ACC112 (cell line): ENCODE results near the gene PSMD13.

Source experiments
- H2AFZ ChIP-seq: fragments of 200-600 bp; sonication (generic); one replicate; pipeline ENCODE4 v1.6.0; 2017; ENCODE audit warnings: antibody characterized with exemption, low read length; ENCODE audit not compliant: unreplicated experiment
- H3K27ac ChIP-seq: fragments of 200-600 bp; sonication (generic); 2 replicates; pipeline ENCODE4 v1.5.1; 2014; ENCODE audit warnings: low read depth, mild to moderate bottlenecking, antibody characterized with exemption, low read length, moderate library complexity
- H3K27me3 ChIP-seq: fragments of 200-600 bp; sonication (generic); 2 replicates; pipeline ENCODE4 v1.6.1; 2014; ENCODE audit warnings: mild to moderate bottlenecking, antibody characterized with exemption, low read length, moderate library complexity, mixed read lengths; ENCODE audit not compliant: insufficient read depth
- H3K36me3 ChIP-seq: fragments of 200-600 bp; sonication (generic); 2 replicates; pipeline ENCODE4 v1.6.1; 2016; ENCODE audit warnings: mild to moderate bottlenecking, antibody characterized with exemption, low read length, moderate library complexity, mixed read lengths; ENCODE audit not compliant: insufficient read depth
- H3K4me1 ChIP-seq: fragments of 200-600 bp; sonication (generic); one replicate; pipeline ENCODE4 v1.6.1; 2016; ENCODE audit warnings: low read length, mixed read lengths; ENCODE audit not compliant: insufficient read depth, unreplicated experiment, control insufficient read depth
- H3K4me3 ChIP-seq: fragments of 200-600 bp; sonication (generic); 2 replicates; pipeline ENCODE4 v1.5.1; 2014; ENCODE audit warnings: mild to moderate bottlenecking, low read depth, low read length
- H3K79me2 ChIP-seq: fragments of 200-600 bp; sonication (generic); one replicate; pipeline ENCODE4 v1.6.0; 2016; ENCODE audit warnings: low read length; ENCODE audit not compliant: control insufficient read depth, unreplicated experiment, insufficient read depth

PSMD13 gene

DNA sequence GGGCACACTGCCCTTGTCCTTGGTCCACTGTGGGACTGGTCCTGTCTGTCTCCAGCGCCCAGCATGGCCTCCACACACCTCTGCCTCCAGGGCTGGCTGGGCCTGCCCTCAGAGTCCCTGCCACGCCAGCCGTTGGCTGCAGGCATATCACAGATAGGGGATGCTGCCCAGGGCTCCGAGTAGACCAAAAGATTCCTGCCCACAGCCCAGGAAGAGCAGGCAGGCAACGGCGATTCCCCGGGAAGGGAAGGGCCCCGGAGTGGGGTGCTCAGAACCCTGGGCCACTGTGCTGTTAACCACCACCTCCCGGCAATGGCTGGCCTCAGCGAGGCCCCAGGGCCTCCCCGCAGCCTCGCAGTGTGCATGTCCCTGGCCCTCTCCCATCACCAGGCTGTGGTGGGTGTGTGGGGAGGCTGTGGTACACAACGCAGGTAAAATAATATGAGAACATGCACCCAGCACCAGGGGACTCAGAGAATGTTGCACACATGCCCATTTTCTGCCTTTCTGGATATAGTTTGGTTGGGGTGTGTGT, 60.3 kb downstream of the PSMD13 start:
- Histone ChIP-seq H3K27ac (no peak overlapping the region), H3K4me1 (no peaks in the 10 kb centered on the region), H3K27me3 (peaks cover 3% of the 10 kb centered on the region; the same call in 1 of the 2 replicates), H3K36me3 (no peaks in the 10 kb centered on the region), H3K4me3 (no peak overlapping the region), H3K79me2 (no peaks in the 10 kb centered on the region), H2AFZ (no peak overlapping the region)

DNA sequence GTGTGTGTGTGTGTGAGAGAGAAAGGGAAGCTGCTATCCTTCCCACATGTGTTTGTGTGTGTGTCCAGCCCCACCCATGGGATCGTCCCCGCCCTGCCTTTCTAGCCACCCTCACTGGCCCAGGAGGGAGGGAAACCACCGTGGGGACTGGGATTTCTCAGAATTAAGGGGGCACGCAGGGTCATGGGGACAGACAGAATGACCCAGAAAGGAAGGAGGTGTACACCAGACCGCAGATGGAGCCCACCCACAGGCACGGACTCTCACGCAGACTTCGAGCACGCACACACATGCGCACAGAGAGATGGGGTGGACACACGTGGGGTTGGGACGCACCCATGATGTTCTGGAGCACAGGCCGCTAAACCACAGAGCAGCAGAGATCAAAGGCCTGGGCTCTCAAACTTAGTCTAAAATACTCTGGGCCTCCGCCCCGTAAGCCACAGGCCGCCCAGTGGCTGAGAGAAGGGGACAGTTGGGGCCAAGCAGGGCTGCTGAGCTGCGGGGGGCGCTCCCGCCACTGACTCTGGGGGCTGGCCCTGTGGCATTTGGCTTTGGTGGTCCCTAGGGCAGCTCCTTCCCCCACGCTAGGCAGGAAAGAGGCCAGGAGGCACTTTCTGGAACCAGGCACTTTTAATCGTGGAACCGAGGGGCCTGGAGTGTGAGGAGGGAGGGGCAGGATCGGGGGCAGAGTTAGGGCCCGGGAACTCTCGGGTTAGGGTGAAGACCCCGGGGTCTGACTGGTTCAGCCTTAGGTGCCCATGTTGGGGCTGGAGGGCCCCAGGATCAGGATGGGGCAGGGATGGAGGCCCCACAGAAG, 61.0 kb downstream of the PSMD13 start:
- no peak overlapping the region for H2AFZ ChIP-seq
- no peaks in the 10 kb centered on the region for H3K79me2 ChIP-seq
- peaks cover 3% of the 10 kb centered on the region; the same call in 1 of the 2 replicates for H3K27me3 ChIP-seq
- no peak overlapping the region for H3K27ac ChIP-seq
- no peaks in the 10 kb centered on the region for H3K36me3 ChIP-seq
- no peaks in the 10 kb centered on the region for H3K4me1 ChIP-seq
- no peak overlapping the region for H3K4me3 ChIP-seq

DNA sequence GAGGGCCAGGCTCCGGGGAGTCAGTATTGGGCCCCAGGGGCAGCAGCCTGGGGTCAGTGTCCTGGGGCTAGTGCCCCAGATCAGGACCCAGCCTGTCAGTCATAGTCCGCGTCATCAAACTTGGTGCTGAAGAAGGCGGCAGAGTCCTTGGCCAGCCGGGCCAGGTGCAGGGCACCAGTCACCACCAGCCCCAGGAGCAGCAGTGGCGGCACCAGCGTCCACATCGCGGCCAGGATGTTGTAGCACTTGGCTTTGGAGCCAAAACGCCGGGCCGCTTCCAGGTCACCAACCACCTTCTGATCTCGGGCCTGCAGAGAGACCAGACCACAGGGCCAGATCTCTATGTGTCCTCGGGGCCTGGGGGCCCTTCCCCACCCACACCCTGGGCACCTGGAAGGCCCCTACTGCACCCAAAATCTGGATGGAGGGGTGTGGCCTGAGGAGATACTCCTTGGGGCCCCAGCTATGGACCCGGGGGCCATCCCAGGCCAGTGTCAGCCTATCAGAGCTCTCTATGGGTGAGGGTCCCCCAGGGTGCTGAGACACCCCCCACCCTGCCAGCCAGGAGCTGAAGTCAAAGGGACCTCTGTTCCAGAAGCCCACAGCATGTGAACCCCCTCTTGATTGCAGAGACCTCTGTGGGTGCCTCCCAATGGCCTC, 61.8 kb downstream of the PSMD13 start:
- Histone ChIP-seq H3K79me2 (no peaks in the 10 kb centered on the region), H3K4me3 (no peak overlapping the region), H3K27me3 (peaks cover 3% of the 10 kb centered on the region; the same call in 1 of the 2 replicates), H2AFZ (no peak overlapping the region), H3K4me1 (no peaks in the 10 kb centered on the region), H3K36me3 (no peaks in the 10 kb centered on the region), H3K27ac (no peak overlapping the region)

DNA sequence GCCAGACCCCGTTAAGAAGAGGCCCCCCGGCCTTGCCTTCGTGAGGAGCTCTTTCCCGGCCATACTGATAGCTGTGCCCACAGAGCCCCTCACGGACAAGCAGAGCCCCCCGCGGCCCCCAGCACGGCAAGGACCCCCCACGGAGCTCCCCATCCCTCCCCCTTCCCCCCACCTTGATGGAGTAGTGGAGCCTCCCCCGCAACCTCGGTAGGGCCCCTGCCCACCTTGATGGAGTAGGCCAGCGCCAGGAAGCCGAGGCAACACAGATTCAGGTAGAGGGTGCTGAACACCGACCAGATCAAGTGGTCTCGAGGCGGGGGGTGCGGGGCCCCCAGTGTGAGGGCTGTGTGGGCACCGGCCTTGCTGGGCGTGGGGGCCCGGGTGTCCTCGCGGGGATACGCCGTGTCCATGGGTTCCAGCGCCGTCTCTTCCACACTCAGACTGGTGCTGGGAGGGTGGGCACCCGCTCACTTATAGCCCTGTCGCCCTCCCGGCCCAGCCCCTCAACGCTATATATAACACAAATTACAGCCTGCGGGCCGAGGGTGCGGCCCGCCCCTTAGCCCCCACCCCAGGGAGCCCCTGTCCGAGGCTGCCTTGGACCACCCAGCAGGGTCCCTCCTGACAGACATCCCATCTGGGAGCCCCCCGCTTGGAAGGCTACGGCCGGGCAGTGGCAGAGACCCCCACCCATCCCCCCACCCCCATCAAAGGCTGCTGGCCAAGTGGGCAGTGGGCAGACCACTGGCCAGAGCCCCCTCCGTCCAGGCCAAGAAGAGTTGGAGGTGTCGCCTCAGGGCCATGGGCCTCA, 62.5 kb downstream of the PSMD13 start, which contains the start of gene IFITM5:
Gene IFITM5, minus strand, starts transcription at position 446 of the 811 bp plus-strand sequence. Its CDS starts 36 bp downstream, at position 410.
- Histone ChIP-seq H3K4me1 (no peaks in the 10 kb centered on the region), H3K79me2 (no peaks in the 10 kb centered on the region), H3K4me3 (no peak within 1 kb of the TSS)

DNA sequence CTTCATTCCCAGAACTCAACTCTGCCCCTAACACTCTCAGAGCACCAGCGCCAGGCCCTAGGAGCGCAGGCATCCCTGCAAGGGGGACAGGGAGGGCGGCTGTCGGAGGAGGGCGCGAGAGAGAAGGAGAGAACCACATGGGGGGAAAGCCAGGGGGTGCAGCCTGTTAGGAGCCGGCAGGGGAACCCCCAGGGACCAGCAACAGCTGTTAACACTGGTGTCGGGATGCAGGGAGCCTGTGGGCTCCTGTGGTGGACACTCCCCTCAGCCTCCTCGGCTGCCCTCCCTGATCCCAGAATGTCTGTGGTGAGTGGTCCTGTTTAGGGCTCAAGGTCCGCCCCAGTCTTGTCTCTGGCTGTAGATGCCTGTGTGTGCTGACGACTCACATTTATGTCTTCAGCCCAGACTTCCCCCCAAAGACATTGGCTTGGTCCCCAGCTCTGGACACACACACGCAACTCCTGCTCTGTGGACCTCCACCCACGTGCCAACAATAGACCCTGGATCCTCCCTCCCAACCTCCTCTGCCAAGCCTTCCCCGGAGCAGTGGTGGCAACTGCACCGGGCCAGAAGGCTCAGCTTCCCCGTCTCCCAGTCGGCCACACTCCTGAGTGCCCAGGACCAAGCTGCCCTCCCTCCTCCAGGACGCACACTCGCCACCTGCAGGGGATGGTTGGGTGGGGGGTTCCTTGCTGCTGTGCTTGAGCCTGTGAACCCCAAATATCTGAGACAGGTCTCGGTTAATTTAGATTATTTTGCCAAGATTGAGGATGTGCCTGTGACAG, 63.4 kb downstream of the PSMD13 start:
- Histone ChIP-seq H3K4me1 (no peaks in the 10 kb centered on the region), H3K79me2 (no peaks in the 10 kb centered on the region), H3K27ac (no peak overlapping the region), H3K4me3 (no peak overlapping the region), H2AFZ (no peak overlapping the region), H3K27me3 (peaks cover 3% of the 10 kb centered on the region; the same call in 1 of the 2 replicates), H3K36me3 (no peaks in the 10 kb centered on the region)

More for the DNA sequence above, 62.5 kb downstream of the PSMD13 start, which contains the start of gene IFITM5:
- Histone ChIP-seq H3K36me3 (no peaks in the 10 kb centered on the region), H3K27me3 (peaks cover 3% of the 10 kb centered on the region; the same call in 1 of the 2 replicates), H3K27ac (no peak within 1 kb of the TSS), H2AFZ (no peak within 1 kb of the TSS)
